Calu3 (cell line): ENCODE data around the gene PER2. TPM values are rescaled to one million over a fixed set of nuclear protein-coding genes. Genes with fewer than 3 reads are reported as not detected.

Experiments used
- BruUV-seq: library from RNA; stranded (reverse); fragments of 400-500 nt; replicated peaks from 2 replicates; lab custom pipeline; 2021; lab: Mats Ljungman, UMichigan
- CTCF ChIA-PET: fragments of 300-600 bp; sonication (Branson Sonifier 250); formaldehyde crosslinking; loops from one replicate; lab custom pipeline; 2022; ENCODE audit warnings: antibody characterized with exemption; lab: Charles Lee
- DNase-seq: peaks from one replicate; pipeline ENCODE4 v3.0.0; 2022
- H3K27ac Mint-ChIP-seq: one replicate; pipeline ENCODE4 v1.8.0; 2022; ENCODE audit warnings: mixed read lengths; ENCODE audit not compliant: unreplicated experiment
- H3K27me3 Mint-ChIP-seq: one replicate; pipeline ENCODE4 v1.8.0; 2022; ENCODE audit warnings: mixed read lengths; ENCODE audit not compliant: unreplicated experiment
- H3K36me3 Mint-ChIP-seq: one replicate; pipeline ENCODE4 v1.8.0; 2022; ENCODE audit warnings: mild to moderate bottlenecking, moderate library complexity, mixed read lengths; ENCODE audit not compliant: insufficient read depth, unreplicated experiment
- H3K4me1 Mint-ChIP-seq: one replicate; pipeline ENCODE4 v1.8.0; 2022; ENCODE audit warnings: mild to moderate bottlenecking, low read depth, mixed read lengths; ENCODE audit not compliant: unreplicated experiment
- H3K4me3 Mint-ChIP-seq: one replicate; pipeline ENCODE4 v1.8.0; 2022; ENCODE audit warnings: mild to moderate bottlenecking, low read depth, moderate library complexity, mixed read lengths; ENCODE audit not compliant: unreplicated experiment
- H3K9me3 Mint-ChIP-seq: one replicate; pipeline ENCODE4 v1.8.0; 2022; ENCODE audit warnings: low read depth, mixed read lengths; ENCODE audit not compliant: unreplicated experiment
- CTCF ChIP-seq: fragments of 200-600 bp; IDR thresholded peaks from one replicate; pipeline ENCODE4 v1.8.0; 2022; ENCODE audit warnings: antibody characterized with exemption; ENCODE audit not compliant: unreplicated experiment
- intact Hi-C: fragments of 100-400 bp; cut with micrococcal nuclease; formaldehyde crosslinking; loops from one replicate; pipeline ENCODE4 v1.10.0; 2022; ENCODE audit not compliant: unreplicated experiment
- total RNA-seq: library from RNA; stranded (reverse); gene quantifications from 2 replicates; pipeline ENCODE4 v1.2.3, GENCODE V29; 2022

Gene PER2
- total RNA-seq, 1 experiment from 2014 or later, result 14.0 TPM

DNA sequence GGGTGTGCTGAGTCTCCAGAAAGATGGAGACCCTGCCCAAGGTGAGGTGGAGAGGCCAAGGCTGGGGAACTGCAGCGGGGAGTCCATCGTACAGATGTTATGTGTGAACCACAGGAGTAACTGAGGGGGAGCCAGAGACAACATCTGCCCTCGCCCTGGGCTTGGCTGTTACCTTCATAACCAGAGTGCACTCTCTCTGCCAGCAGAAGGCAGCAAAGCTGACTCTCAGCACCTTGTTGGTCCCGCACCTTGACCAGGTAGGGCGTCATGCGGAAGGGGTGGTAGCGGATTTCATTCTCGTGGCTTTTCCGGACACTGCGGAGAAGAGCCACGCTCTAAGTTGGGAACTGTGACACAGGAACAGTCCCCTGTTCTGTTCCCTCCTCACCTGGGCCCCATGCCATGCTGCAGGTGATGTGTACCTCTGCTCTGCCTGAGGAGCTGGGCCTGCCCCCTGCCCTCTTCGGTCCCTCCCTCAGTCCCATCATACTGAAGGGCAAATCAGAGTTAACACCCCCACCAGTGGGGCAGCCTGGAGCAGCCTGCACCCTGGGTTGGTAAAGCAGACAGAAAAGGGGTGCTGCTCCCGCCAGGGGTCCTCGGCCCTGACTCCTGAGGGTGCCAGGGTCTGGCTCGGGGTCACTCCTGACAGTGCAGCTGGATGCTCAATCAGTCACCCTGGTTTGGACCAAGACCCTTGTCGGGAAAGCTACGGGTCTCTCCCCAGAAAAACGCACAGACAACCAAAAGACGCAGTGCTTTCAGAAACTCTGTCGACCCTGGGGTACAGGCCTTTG lies 20.3 kb downstream of the PER2 start:
- no TSS peak for BruUV-seq
- intact Hi-C loops, result loop anchor here (10.0 kb wide), 1 partner anchor 413 kb away; the partner anchor contains the start of gene RAMP1
- peaks cover 27% of the 10 kb centered on the region for H3K36me3 Mint-ChIP-seq

GRCh38 chr2:238267341-238267710 lies 21.1 kb downstream of the PER2 start:
- Mint-ChIP-seq H3K27me3 (no peaks in the 10 kb centered on the region), H3K36me3 (peaks cover 22% of the 10 kb centered on the region), H3K4me1 (peaks cover 9% of the 10 kb centered on the region), H3K9me3 (no peaks in the 10 kb centered on the region), H3K27ac (no peak overlapping the region), H3K4me3 (no peak overlapping the region)
- no TSS peak for BruUV-seq
- CTCF ChIA-PET, result no interaction called here
- intact Hi-C loops, result loop anchor here (10.0 kb wide), 1 partner anchor 413 kb away; the partner anchor contains the start of gene RAMP1
- TF ChIP-seq CTCF, result no peak
- DNase-seq, result no peak

More for the DNA sequence above, 20.3 kb downstream of the PER2 start:
- CTCF ChIA-PET, result no interaction called here
- H3K27me3 Mint-ChIP-seq, result no peaks in the 10 kb centered on the region
- no peak overlapping the region for H3K4me3 Mint-ChIP-seq
- peaks cover 6% of the 10 kb centered on the region for H3K4me1 Mint-ChIP-seq
- H3K9me3 Mint-ChIP-seq, result no peaks in the 10 kb centered on the region
- no peak overlapping the region for H3K27ac Mint-ChIP-seq
- DNase-seq, result no peak
- TF ChIP-seq CTCF, result no peak

- Mint-ChIP-seq H3K27ac (no peak overlapping the region), H3K4me3 (no peak overlapping the region), H3K9me3 (no peaks in the 10 kb centered on the region), H3K36me3 (peaks cover 20% of the 10 kb centered on the region), H3K27me3 (no peaks in the 10 kb centered on the region), H3K4me1 (peaks cover 9% of the 10 kb centered on the region)
- no peak for DNase-seq
- BruUV-seq, result no TSS peak
- intact Hi-C loops, result loop anchor here (10.0 kb wide), 1 partner anchor 411 kb away; the partner anchor contains the start of gene RAMP1
- no peak for TF ChIP-seq CTCF
- CTCF ChIA-PET, result no interaction called here
Observed at GRCh38 chr2:238265605-238266004, 22.8 kb downstream of the PER2 start.

- Mint-ChIP-seq H3K4me3 (no peak overlapping the region), H3K4me1 (peaks cover 9% of the 10 kb centered on the region), H3K27me3 (no peaks in the 10 kb centered on the region), H3K27ac (no peak overlapping the region), H3K36me3 (peaks cover 28% of the 10 kb centered on the region), H3K9me3 (no peaks in the 10 kb centered on the region)
- TF ChIP-seq CTCF, result no peak
- intact Hi-C loops, result loop anchor here (10.0 kb wide), 1 partner anchor 409 kb away; the partner anchor contains the start of gene RAMP1
- DNase-seq, result no peak
- no TSS peak for BruUV-seq
- CTCF ChIA-PET, result interaction anchor here (1.0 to 1.8 kb wide), 7 partner anchors 9 to 406 kb away, joined by 3 to 9 read pairs (median 5); no protein-coding TSS in a partner anchor
Observed at GRCh38 chr2:238264072-238264460, 24.3 kb downstream of the PER2 start.
